ENCODE data around the gene SAP25.

- TF ChIP-seq CTCF (IDR thresholded peaks at IDR 0.05; ENCODE audit: low read depth, low read length, poor library complexity, severe bottlenecking) (no peak), EZH2phosphoT487 (IDR thresholded peaks at IDR 0.05; ENCODE audit: borderline replicate concordance, low read length) (no peak)
These were observed 1.9 kb downstream of the SAP25 start for GRCh38 chr7:100571829-100572116.

Measured in DOHH2 (cell line).